GM12801 (cell line): Measurements from ENCODE around the gene AMDHD2.

ENCODE experiments used
- CTCF ChIP-seq: IDR thresholded peaks from one replicate; pipeline ENCODE4 v1.5.1; 2011; ENCODE audit warnings: control low read depth; ENCODE audit not compliant: insufficient read length; ENCODE audit errors: extremely low read depth

Gene AMDHD2

GRCh38 chr16:2499890-2500429 lies 20.2 kb upstream of the AMDHD2 start:
- TF ChIP-seq CTCF, result no peak

DNA sequence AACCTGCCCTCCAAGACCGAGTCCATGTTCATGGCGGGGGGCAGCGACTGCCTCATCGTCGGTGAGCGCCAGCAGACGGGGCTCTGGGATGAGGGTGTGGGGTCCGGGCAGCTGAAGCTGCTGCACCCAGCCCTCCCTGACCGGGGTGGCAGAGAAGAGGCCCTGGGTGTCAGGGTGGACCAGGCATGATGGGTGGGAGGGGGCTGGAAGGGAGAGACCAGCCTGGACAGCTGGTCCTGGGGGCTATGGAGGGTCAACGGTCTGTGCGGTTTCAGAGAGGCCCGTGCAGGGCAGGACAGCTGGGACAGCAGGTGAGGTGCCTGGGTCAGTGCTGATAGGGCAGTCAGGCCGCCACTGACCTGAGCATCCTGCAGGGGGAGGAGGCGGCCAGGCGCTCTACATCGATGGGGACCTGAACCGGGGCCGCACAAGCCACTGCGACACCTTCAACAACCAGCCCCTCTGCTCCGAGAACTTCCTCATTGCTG lies 19.7 kb upstream of the AMDHD2 start:
- no peak for TF ChIP-seq CTCF

- TF ChIP-seq CTCF, result peak; percentile 31
These were observed 19.0 kb upstream of the AMDHD2 start for GRCh38 chr16:2500918-2501750.

- no peak for TF ChIP-seq CTCF
These were observed 17.9 kb upstream of the AMDHD2 start for GRCh38 chr16:2501946-2502895.

GRCh38 chr16:2505695-2506094 lies 14.5 kb upstream of the AMDHD2 start:
- TF ChIP-seq CTCF, result no peak

DNA sequence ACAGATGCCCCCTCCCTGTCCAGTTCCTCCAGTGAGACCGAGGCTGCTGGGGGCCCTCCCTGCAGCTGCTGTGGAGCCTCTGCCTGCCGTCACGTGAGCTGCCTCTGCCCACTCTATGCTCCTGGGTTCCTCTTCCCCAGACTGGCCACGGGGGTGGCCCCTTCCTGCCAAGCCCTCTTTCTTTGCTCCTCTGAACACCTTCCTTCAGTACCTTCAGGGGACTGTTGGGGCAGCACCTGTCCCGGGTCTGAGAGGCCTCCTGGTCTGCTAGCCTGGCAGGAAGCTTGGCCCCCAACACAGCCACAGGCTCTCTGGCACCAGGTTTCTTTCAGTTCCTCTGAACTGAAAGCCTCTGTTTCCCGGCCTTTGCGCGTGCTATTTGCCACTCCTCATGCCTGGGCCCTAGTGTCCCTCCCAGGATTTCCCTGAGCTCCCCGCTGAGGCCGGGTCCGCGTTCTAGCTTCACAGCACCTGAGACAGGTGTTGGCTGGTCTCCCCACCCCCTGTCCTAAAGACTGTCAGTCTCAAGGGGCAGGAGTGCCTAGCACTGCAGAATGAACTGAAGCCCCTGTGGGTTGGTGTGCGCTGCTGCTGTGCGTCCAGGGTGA lies 13.0 kb upstream of the AMDHD2 start:
- no peak for TF ChIP-seq CTCF
